Stimulated activated CD4-positive, alpha-beta T cell treated with anti-CD3 and anti-CD28 coated beads, Interleukin-15, amount 100 ng/mL, for 48 hours (primary cell): ENCODE data around the gene ZNF169.
"Not testable (repeated sequence)": the region's sequence is repeated elsewhere in the genome, so short reads cannot be mapped to it uniquely, and the experiment has no call there.

Source experiments
- DNase-seq, 2 donors: peaks; one replicate each; pipeline ENCODE4 v3.0.0-alpha.2; 2020; ENCODE audit warnings: low read depth in 2 of 2

The ZNF169 gene

GRCh38 chr9:94259077-94259862, at the start of gene ZNF169:
ZNF169 (plus strand) TSS chr9:94259298; CDS start chr9:94278813, 19,515 bp downstream.
- DNase-seq: peak; percentile 87 to 89

GRCh38 chr9:94210616-94211603, 48.2 kb upstream of the ZNF169 start:
- no peak for DNase-seq

GRCh38 chr9:94212091-94212490, 47.0 kb upstream of the ZNF169 start:
- DNase-seq: no peak

DNA sequence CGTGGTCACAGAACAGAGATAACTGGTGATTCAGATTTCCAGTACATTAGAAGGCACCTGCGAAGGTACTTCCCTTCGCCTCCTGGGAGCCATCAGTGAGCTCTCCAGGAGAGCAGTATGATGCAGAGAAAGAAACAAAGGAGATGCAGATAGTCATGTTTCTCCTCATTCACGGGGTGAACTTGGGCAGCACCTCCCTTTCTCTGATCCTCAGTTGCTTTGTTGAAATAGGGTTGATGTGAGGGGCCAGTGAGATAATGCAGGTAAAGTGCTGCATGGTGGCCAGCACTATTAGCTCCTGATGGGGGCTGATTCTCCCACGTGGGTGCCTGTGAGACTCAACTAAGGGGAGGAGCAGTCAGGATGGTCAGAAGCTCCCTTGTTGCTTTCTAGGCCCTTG, 46.6 kb upstream of the ZNF169 start:
- no peak for DNase-seq

GRCh38 chr9:94213511-94214124, 45.5 kb upstream of the ZNF169 start:
- peak; percentile 55 to 56 for DNase-seq

DNA sequence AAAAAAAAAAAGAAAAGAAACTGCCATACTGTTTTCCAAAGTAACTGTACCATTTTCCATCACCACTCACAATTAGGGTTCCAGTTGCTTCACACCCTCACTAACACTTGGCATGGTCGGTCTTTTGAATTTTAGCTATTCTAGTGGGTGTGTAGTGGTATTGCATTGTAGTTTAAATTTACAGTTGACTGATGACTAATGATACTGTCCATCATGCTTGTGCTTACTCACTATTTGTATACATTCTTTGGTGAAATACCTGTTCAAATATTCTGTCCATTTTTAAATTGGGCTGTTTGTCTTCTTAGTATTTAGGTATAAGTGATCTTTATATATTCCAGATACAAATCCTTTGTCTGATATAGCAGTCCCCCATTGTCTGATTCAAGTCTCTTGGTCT, 36.2 kb upstream of the ZNF169 start:
- DNase-seq: no peak

DNA sequence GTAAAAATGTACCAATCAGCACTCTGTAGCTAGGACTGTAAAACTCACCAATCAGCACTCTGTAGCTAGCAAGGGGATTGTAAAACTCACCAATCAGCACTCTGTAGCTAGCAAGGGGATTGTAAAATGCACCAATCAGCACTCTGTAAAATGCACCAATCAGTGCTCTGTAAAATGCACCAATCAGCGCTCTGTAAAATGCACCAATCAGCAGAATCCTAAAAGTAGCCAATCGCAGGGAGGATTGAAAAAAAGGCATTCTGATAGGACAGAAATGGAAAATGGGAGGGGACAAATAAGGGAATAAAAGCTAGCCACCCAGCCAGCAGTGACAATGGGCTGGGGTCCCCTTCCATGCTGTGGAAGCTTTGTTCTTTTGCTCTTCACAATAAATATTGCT, 33.7 kb upstream of the ZNF169 start:
- not testable (repeated sequence) for DNase-seq

GRCh38 chr9:94228616-94229015, 30.5 kb upstream of the ZNF169 start:
- DNase-seq: no peak

DNA sequence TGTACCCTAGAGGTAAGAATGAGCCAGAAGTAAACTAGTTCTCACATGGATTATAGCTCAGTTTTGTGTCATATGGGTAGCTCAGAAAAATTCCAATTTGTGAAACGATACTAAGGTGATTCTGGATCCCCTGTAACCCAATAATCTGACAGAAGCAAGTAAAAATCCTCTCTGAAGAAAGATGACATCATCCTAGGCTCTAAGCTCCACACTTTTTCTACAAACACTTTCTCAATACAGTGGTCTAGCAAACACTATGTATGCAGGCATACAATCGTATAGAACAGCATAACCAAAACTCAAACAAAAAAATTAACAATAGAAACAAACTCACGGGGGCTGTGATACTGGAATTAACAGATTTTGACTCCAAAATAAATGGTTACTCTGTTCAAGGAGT, 26.7 kb upstream of the ZNF169 start:
- no peak for DNase-seq

- not testable (repeated sequence) for DNase-seq
These were observed 18.0 kb upstream of the ZNF169 start for GRCh38 chr9:94241098-94241497.

DNA sequence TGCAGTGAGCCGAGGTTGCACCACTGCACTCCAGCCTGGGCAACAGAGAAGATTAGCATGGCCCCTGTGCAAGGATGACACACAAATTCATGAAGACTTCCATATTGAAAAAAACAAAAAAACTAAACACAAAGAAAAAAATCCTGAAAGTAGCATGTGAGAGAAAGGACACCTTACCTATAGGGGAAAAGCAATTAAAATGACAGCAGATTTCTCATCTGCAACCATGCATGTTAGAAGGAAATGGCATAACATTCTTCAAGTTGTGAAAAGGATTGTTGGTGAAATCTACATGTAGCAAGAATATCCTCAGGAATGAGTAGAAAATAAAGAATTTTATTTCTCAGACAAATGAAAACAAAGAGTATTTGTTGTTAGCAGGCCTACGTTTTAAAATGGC, 13.4 kb upstream of the ZNF169 start:
- DNase-seq: no peak

DNA sequence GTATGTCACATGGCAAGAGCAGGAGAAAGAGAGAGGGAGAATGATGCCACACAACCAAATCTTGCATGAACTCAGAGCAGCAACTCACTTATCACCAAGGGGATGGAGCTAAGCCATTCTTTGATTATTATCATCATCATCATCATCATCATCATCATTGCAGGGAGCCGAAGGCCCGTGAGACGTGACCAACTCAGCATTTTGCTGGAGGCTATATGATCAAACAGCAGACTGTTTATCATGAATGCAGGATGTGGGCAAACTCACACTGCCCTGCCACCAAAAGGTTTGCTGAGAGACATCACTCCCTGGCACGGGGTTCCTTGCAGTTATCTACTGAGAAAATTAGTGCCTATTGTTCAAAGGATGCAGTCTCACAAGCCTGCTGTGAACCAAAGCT, 8.6 kb upstream of the ZNF169 start:
- DNase-seq: no peak

- no peak for DNase-seq
These were observed 3.1 kb upstream of the ZNF169 start for GRCh38 chr9:94256007-94256406.

DNA sequence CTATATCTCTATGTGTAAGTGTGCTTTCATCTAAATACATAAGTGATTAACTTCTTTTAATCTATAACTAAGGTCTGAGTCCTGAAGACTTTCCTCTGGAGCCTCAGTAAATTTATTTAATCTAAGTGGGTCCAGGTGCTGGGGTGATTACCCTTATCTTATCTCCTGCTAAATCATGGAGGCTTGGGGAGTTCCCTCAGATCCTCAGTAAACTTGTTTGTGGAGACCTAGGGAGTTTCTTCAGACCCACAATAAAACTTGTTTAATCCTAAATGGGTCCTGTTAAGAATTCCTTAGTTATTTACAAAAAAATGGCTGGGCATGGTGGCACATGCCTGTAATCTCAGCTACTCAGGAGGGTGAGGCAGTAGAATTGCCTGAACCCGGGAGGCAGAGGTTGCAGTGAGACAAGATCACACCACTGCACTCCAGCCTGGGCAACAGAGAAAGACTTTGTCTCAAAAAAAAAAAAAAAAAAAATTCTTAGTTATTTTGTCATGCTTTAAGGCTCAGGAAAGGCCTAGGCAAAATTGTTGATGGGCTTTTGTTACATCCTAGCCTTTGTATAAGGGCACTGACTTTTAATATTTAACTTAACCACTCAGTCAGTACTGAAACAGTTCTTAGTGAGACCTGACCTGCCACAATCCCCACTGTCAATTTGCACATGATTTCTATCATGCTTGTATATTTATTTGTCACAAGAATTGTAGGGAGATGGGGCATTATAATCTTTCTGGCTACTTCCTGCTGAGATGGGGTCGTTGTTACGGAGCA, 6.7 kb downstream of the ZNF169 start:
- DNase-seq: not testable (repeated sequence)

- DNase-seq: no peak
These were observed 10.2 kb downstream of the ZNF169 start for GRCh38 chr9:94269264-94269663.

DNA sequence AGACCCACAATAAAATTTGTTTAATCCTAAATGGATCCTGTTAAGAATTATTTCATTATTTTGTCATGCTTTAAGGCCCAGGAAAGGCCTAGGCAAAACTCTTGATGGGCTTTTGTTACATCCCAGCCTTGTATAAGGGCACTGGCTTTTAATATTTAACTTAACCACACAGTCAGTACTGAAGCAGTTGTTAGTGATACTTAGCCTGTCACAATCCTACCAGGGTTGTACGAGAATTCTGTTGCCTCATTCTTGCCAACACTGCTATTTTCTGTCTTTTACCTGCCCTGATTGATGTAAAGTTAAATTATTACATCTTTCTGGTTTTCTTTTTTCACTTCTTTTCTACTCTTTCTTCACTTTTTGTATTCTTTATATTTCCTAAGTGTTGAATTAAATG, 10.9 kb downstream of the ZNF169 start:
- no peak for DNase-seq

DNA sequence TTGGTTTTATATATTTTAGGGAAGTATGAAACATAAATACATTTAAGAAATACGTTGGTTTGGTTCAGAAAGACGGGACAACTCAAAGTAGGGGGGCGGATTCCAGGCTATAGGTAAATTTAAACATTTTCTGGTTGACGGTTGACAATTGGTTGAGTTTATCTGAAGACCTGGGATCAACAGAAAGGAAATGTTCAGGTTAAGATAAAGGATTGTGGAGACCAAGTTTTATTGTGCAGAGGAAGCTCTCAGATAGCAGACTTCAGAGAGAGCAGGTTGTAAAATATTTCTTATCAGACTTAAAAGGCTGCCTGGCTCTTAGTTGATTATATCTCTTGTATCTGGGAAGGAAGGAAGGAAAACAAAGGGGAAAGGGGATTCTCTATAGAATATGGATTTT, 17.9 kb downstream of the ZNF169 start:
- DNase-seq: not testable (repeated sequence)

DNA sequence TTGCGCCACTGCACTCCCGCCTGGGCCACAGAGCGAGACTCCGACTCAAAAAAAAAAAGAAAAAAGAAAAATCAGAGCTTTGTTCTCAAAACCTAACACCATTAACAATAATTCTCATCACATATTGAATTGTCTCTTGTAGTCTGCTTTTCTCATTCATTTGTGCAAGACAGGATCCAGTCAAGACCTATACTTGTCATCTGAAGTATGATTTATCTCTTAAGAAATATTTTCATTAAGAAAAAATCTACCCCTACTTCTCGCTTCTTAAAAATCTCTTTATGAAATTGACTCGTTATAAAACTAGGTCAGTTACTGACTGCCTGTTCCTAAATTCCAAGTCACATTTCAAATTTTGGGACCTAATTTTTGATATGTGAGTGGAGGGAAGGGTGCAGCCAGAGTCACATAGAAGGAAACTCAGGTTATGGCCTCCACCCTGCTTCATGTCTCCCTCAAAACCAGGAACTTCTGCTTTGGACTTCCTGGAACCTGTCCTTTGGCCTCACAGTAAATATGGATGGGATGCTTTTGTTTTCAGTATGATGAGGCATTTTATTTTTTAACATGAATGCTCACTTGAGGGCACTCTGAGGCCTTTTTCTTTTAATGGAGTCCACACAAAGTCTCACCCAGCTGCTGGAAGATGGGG, 18.9 kb downstream of the ZNF169 start:
- DNase-seq: no peak

- DNase-seq: no peak
These were observed 21.4 kb downstream of the ZNF169 start for GRCh38 chr9:94280409-94280989.

GRCh38 chr9:94281101-94281500, 22.0 kb downstream of the ZNF169 start:
- no peak for DNase-seq

DNA sequence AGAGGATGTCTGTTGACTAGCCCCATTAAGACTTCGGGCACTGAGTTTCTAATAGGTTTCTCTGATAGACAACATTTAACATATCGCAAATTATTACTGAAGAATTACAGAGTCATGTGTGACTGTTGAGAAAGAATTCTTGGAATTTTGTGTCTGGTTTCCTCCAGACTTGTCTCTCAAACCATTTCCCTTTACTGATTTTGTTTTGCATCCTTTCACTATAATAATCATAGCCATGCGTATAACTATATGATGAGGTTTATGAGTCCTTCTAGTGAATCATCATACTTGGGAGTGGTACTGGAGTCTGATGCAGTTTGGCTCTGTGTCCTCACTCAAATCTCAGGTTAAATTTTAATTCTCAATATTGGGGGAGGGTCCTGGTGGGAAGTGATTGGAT, 27.0 kb downstream of the ZNF169 start:
- DNase-seq: no peak
